ENCODE data around the gene LRCH1.

Gene LRCH1

GRCh38 chr13:46624821-46625220 lies 71.9 kb downstream of the LRCH1 start:
- H3K4me3 ChIP-seq (ENCODE audit: extremely low read depth, insufficient read depth, low read length, poor library complexity, severe bottlenecking): no peak overlapping the region
- no peaks in the 10 kb centered on the region for H3K9me3 ChIP-seq (ENCODE audit: control insufficient read depth, low read length)
- H3K4me1 ChIP-seq (ENCODE audit: control insufficient read depth, insufficient read depth, low read length, poor library complexity, severe bottlenecking): peaks cover 33% of the 10 kb centered on the region
- H3K27ac ChIP-seq (ENCODE audit: low read depth, low read length, severe bottlenecking): no peak overlapping the region
- H3K36me3 ChIP-seq (ENCODE audit: control insufficient read depth, insufficient read depth, low read length): peaks cover 6% of the 10 kb centered on the region
- WGBS, 2 experiments (ENCODE audit: insufficient coverage in 2 of 2): 90 to 92% methylated on average over 2 to 4 of the region's 4 CpGs

GRCh38 chr13:46627462-46627861 lies 74.5 kb downstream of the LRCH1 start:
- Histone ChIP-seq H3K4me1 (ENCODE audit: control insufficient read depth, insufficient read depth, low read length, poor library complexity, severe bottlenecking) (peaks cover 38% of the 10 kb centered on the region), H3K36me3 (ENCODE audit: control insufficient read depth, insufficient read depth, low read length) (peaks cover 6% of the 10 kb centered on the region), H3K27ac (ENCODE audit: low read depth, low read length, severe bottlenecking) (no peak overlapping the region), H3K4me3 (ENCODE audit: extremely low read depth, insufficient read depth, low read length, poor library complexity, severe bottlenecking) (no peak overlapping the region), H3K9me3 (ENCODE audit: control insufficient read depth, low read length) (no peaks in the 10 kb centered on the region)
- WGBS, 2 experiments (ENCODE audit: insufficient coverage in 2 of 2): 97 to 98% methylated on average over 4 of the region's 4 CpGs

- Histone ChIP-seq H3K27ac (ENCODE audit: low read depth, low read length, severe bottlenecking) (no peak overlapping the region), H3K9me3 (ENCODE audit: control insufficient read depth, low read length) (no peaks in the 10 kb centered on the region), H3K36me3 (ENCODE audit: control insufficient read depth, insufficient read depth, low read length) (peaks cover 6% of the 10 kb centered on the region), H3K4me1 (ENCODE audit: control insufficient read depth, insufficient read depth, low read length, poor library complexity, severe bottlenecking) (peaks cover 44% of the 10 kb centered on the region), H3K4me3 (ENCODE audit: extremely low read depth, insufficient read depth, low read length, poor library complexity, severe bottlenecking) (no peak overlapping the region)
- WGBS, 2 experiments (ENCODE audit: insufficient coverage in 2 of 2): 88 to 89% methylated on average over 5 to 6 of the region's 7 CpGs
These were observed 75.8 kb downstream of the LRCH1 start for GRCh38 chr13:46628622-46629365.

GRCh38 chr13:46629811-46630413 lies 76.9 kb downstream of the LRCH1 start:
- no peak overlapping the region for H3K4me3 ChIP-seq (ENCODE audit: extremely low read depth, insufficient read depth, low read length, poor library complexity, severe bottlenecking)
- H3K27ac ChIP-seq (ENCODE audit: low read depth, low read length, severe bottlenecking): peak overlapping the region; percentile 79
- H3K9me3 ChIP-seq (ENCODE audit: control insufficient read depth, low read length): no peaks in the 10 kb centered on the region
- H3K4me1 ChIP-seq (ENCODE audit: control insufficient read depth, insufficient read depth, low read length, poor library complexity, severe bottlenecking): peaks cover 51% of the 10 kb centered on the region
- peaks cover 6% of the 10 kb centered on the region for H3K36me3 ChIP-seq (ENCODE audit: control insufficient read depth, insufficient read depth, low read length)
- WGBS, 2 experiments (ENCODE audit: insufficient coverage in 2 of 2): no CpG with 5 or more reads among the region's 1 CpG

- peaks cover 6% of the 10 kb centered on the region for H3K36me3 ChIP-seq (ENCODE audit: control insufficient read depth, insufficient read depth, low read length)
- peak overlapping the region; percentile 79 for H3K27ac ChIP-seq (ENCODE audit: low read depth, low read length, severe bottlenecking)
- H3K4me3 ChIP-seq (ENCODE audit: extremely low read depth, insufficient read depth, low read length, poor library complexity, severe bottlenecking): no peak overlapping the region
- H3K9me3 ChIP-seq (ENCODE audit: control insufficient read depth, low read length): no peaks in the 10 kb centered on the region
- peaks cover 51% of the 10 kb centered on the region for H3K4me1 ChIP-seq (ENCODE audit: control insufficient read depth, insufficient read depth, low read length, poor library complexity, severe bottlenecking)
- 100% methylated on average over 1 of the region's 1 CpG; no CpG with 5 or more reads in 1 of the 2 experiments for WGBS, 2 experiments (ENCODE audit: insufficient coverage in 2 of 2)
These were observed 77.6 kb downstream of the LRCH1 start for GRCh38 chr13:46630431-46631178.

- 80% methylated on average over 2 of the region's 2 CpGs; no CpG with 5 or more reads in 1 of the 2 experiments for WGBS, 2 experiments (ENCODE audit: insufficient coverage in 2 of 2)
- H3K27ac ChIP-seq (ENCODE audit: low read depth, low read length, severe bottlenecking): peak overlapping the region; percentile 79
These were observed 78.2 kb downstream of the LRCH1 start for GRCh38 chr13:46631179-46631542.

GRCh38 chr13:46632176-46632575 lies 79.2 kb downstream of the LRCH1 start:
- no peaks in the 10 kb centered on the region for H3K9me3 ChIP-seq (ENCODE audit: control insufficient read depth, low read length)
- H3K4me3 ChIP-seq (ENCODE audit: extremely low read depth, insufficient read depth, low read length, poor library complexity, severe bottlenecking): no peak overlapping the region
- WGBS, 2 experiments (ENCODE audit: insufficient coverage in 2 of 2): 100% methylated on average over 1 of the region's 2 CpGs; no CpG with 5 or more reads in 1 of the 2 experiments
- H3K4me1 ChIP-seq (ENCODE audit: control insufficient read depth, insufficient read depth, low read length, poor library complexity, severe bottlenecking): peaks cover 61% of the 10 kb centered on the region
- H3K27ac ChIP-seq (ENCODE audit: low read depth, low read length, severe bottlenecking): no peak overlapping the region
- H3K36me3 ChIP-seq (ENCODE audit: control insufficient read depth, insufficient read depth, low read length): peaks cover 6% of the 10 kb centered on the region

More at GRCh38 chr13:46631179-46631542, 78.2 kb downstream of the LRCH1 start:
- Histone ChIP-seq H3K9me3 (ENCODE audit: control insufficient read depth, low read length) (no peaks in the 10 kb centered on the region), H3K36me3 (ENCODE audit: control insufficient read depth, insufficient read depth, low read length) (peaks cover 6% of the 10 kb centered on the region), H3K4me3 (ENCODE audit: extremely low read depth, insufficient read depth, low read length, poor library complexity, severe bottlenecking) (no peak overlapping the region), H3K4me1 (ENCODE audit: control insufficient read depth, insufficient read depth, low read length, poor library complexity, severe bottlenecking) (peaks cover 51% of the 10 kb centered on the region)

GRCh38 chr13:46633416-46633815 lies 80.4 kb downstream of the LRCH1 start:
- peak overlapping the region; percentile 69 for H3K27ac ChIP-seq (ENCODE audit: low read depth, low read length, severe bottlenecking)
- H3K9me3 ChIP-seq (ENCODE audit: control insufficient read depth, low read length): no peaks in the 10 kb centered on the region
- WGBS, 2 experiments (ENCODE audit: insufficient coverage in 2 of 2): 75 to 84% methylated on average over 2 to 3 of the region's 3 CpGs
- no peak overlapping the region for H3K4me3 ChIP-seq (ENCODE audit: extremely low read depth, insufficient read depth, low read length, poor library complexity, severe bottlenecking)
- peaks cover 61% of the 10 kb centered on the region for H3K4me1 ChIP-seq (ENCODE audit: control insufficient read depth, insufficient read depth, low read length, poor library complexity, severe bottlenecking)
- no peaks in the 10 kb centered on the region for H3K36me3 ChIP-seq (ENCODE audit: control insufficient read depth, insufficient read depth, low read length)

GRCh38 chr13:46636451-46636850 lies 83.5 kb downstream of the LRCH1 start:
- Histone ChIP-seq H3K27ac (ENCODE audit: low read depth, low read length, severe bottlenecking) (no peak overlapping the region), H3K4me1 (ENCODE audit: control insufficient read depth, insufficient read depth, low read length, poor library complexity, severe bottlenecking) (peaks cover 47% of the 10 kb centered on the region), H3K36me3 (ENCODE audit: control insufficient read depth, insufficient read depth, low read length) (no peaks in the 10 kb centered on the region), H3K9me3 (ENCODE audit: control insufficient read depth, low read length) (no peaks in the 10 kb centered on the region), H3K4me3 (ENCODE audit: extremely low read depth, insufficient read depth, low read length, poor library complexity, severe bottlenecking) (no peak overlapping the region)
- WGBS, 2 experiments (ENCODE audit: insufficient coverage in 2 of 2): 89% methylated on average over 2 of the region's 2 CpGs

GRCh38 chr13:46637213-46637612 lies 84.2 kb downstream of the LRCH1 start:
- H3K4me3 ChIP-seq (ENCODE audit: extremely low read depth, insufficient read depth, low read length, poor library complexity, severe bottlenecking): no peak overlapping the region
- H3K36me3 ChIP-seq (ENCODE audit: control insufficient read depth, insufficient read depth, low read length): no peaks in the 10 kb centered on the region
- no peaks in the 10 kb centered on the region for H3K9me3 ChIP-seq (ENCODE audit: control insufficient read depth, low read length)
- no peak overlapping the region for H3K27ac ChIP-seq (ENCODE audit: low read depth, low read length, severe bottlenecking)
- 80 to 84% methylated on average over 4 of the region's 4 CpGs for WGBS, 2 experiments (ENCODE audit: insufficient coverage in 2 of 2)
- H3K4me1 ChIP-seq (ENCODE audit: control insufficient read depth, insufficient read depth, low read length, poor library complexity, severe bottlenecking): peaks cover 41% of the 10 kb centered on the region
